Breast epithelium (tissue), 3 donors: ENCODE data around the gene DSCAML1.

Experiments
- CTCF ChIP-seq, 3 donors: fragments of 450-650 bp; IDR thresholded peaks; one replicate each; pipeline ENCODE4 v1.5.1; 2016 to 2017; ENCODE audit warnings: antibody characterized with exemption in 3 of 3, mild to moderate bottlenecking in 3 of 3, moderate library complexity in 3 of 3
- POLR2A ChIP-seq: fragments of 450-650 bp; IDR thresholded peaks from one replicate; pipeline ENCODE4 v1.6.1; 2016; ENCODE audit warnings: antibody characterized with exemption, mild to moderate bottlenecking, moderate library complexity

DNA sequence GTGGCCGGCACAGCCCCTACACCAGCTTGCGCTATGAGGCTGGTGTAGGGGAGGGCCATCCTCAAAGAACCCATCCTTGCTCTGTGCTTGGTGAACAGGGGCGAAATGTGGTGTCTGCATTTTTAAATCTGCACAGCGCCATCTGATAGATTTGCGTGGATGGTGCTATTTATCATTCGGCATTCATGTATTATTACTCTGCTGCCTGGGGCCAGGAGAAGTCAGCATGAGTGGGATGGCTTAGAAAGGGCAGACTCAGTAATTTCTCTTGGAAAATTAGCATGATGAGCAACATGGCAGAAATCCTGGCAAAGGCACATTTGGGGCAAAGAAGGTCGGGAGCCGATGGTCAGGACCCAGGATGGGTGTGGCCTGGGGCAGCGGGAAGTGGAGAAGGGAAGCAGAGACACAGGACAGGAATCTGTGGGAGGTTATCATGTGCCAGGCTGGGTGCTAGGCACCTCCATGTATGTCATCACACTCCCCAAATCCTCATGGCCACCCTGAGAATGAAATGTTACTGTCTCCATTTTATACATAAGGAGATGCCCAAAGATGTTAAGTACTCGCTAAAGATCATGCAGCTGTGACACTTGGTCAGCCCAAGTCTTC, 320.4 kb downstream of the DSCAML1 start:
- TF ChIP-seq CTCF (IDR thresholded peaks at IDR 0.05) (no peak), POLR2A (no peak)
